Astrocyte of the spinal cord (primary cell): Measurements from ENCODE around the gene ABCC5.

Source experiments
- DNase-seq: peaks from one replicate; pipeline ENCODE4 v3.0.0; 2011; ENCODE audit warnings: low read depth, low spot score
- H3K4me3 ChIP-seq: 2 replicates; pipeline ENCODE4 v1.5.1; 2011; ENCODE audit warnings: low read depth, mild to moderate bottlenecking, low read length, moderate library complexity
- in situ Hi-C: cut with HindIII; loops from 2 replicates; pipeline ENCODE4 v1.10.0; 2017; ENCODE audit warnings: low sequenced_read_pairs
- TF ChIP-seq, protein P1 (sequence below): IDR thresholded peaks from 2 replicates; pipeline ENCODE4 v1.5.1; 2012; ENCODE audit warnings: low read depth, mild to moderate bottlenecking, low read length, inconsistent platforms

Gene ABCC5

DNA sequence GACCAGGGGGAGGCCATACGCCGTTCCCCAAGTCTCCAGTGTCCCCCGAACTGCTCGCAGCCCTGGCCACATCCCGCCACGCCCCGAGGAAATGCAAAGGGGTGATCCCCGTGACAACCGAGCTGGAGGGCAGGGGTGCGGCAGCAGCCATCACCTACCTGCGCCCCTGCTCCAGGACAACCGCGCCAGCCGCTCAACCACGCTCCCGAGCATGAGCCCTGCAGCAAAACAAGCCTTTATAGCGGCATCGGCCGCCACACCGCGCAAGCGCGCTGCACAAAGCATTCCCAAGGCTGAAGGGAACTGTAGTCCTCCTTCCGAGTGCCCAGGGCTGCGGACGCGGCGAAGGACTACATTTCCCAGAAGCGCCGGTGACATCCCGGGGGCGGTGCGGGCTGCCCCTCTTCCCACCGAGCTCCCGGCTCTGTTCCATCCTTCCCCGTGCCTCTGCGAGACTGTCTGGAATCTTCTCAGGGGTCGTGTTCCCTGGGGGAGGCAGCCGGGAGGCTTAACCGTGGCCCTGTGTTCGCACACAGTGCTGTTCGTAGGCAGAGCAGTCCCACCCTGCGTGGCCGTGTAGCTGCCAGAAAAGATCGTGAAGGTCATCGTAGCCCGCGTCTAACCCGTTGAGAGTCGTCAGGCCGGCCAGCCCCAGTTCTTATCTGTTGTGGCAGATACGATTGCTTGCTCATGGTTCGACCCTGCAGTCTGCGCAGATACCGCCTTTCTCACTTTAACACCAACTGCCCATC is at the start of gene ABCC5:
Gene ABCC5 (minus strand): TSS at position 213 of the 752 bp plus-strand sequence. CDS start 3,492 bp downstream, outside the sequence.
- peak; percentile 91 for DNase-seq
- in situ Hi-C loops, result no loop called here
- TF ChIP-seq, protein P1, sequence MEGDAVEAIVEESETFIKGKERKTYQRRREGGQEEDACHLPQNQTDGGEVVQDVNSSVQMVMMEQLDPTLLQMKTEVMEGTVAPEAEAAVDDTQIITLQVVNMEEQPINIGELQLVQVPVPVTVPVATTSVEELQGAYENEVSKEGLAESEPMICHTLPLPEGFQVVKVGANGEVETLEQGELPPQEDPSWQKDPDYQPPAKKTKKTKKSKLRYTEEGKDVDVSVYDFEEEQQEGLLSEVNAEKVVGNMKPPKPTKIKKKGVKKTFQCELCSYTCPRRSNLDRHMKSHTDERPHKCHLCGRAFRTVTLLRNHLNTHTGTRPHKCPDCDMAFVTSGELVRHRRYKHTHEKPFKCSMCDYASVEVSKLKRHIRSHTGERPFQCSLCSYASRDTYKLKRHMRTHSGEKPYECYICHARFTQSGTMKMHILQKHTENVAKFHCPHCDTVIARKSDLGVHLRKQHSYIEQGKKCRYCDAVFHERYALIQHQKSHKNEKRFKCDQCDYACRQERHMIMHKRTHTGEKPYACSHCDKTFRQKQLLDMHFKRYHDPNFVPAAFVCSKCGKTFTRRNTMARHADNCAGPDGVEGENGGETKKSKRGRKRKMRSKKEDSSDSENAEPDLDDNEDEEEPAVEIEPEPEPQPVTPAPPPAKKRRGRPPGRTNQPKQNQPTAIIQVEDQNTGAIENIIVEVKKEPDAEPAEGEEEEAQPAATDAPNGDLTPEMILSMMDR, result no peak
- H3K4me3 ChIP-seq, result peak within 1 kb of the TSS; percentile 99

- in situ Hi-C loops, result no loop called here
- no peak for DNase-seq
- TF ChIP-seq, protein P1, result no peak
- no peak overlapping the region for H3K4me3 ChIP-seq
Observed at GRCh38 chr3:184066211-184066610, 48.5 kb upstream of the ABCC5 start.

GRCh38 chr3:184062637-184063036 is 45.0 kb upstream of the ABCC5 start:
- TF ChIP-seq, protein P1, result no peak
- H3K4me3 ChIP-seq, result no peak overlapping the region
- in situ Hi-C loops, result no loop called here
- DNase-seq, result no peak

DNA sequence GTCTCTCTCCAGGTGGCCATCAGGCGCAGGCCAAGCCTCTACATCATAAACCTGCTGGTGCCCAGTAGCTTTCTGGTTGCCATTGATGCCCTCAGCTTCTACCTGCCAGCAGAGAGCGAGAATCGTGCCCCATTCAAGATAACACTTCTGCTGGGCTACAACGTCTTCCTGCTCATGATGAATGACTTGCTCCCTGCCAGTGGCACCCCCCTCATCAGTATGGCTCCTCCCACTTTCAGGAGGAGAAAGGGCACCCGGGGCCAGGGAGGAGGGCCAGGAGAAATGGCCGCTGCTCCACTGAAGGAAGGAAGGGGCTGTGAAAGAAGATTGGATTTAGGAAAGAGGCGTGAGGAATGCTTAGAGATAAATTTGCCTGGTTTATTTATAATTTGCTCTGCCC is 41.7 kb upstream of the ABCC5 start:
- in situ Hi-C loops, result no loop called here
- DNase-seq, result no peak
- no peak overlapping the region for H3K4me3 ChIP-seq
- TF ChIP-seq, protein P1, result no peak

GRCh38 chr3:184058029-184058428 is 40.3 kb upstream of the ABCC5 start:
- DNase-seq, result peak; percentile 9
- in situ Hi-C loops, result no loop called here
- H3K4me3 ChIP-seq, result no peak overlapping the region
- TF ChIP-seq, protein P1, result no peak

DNA sequence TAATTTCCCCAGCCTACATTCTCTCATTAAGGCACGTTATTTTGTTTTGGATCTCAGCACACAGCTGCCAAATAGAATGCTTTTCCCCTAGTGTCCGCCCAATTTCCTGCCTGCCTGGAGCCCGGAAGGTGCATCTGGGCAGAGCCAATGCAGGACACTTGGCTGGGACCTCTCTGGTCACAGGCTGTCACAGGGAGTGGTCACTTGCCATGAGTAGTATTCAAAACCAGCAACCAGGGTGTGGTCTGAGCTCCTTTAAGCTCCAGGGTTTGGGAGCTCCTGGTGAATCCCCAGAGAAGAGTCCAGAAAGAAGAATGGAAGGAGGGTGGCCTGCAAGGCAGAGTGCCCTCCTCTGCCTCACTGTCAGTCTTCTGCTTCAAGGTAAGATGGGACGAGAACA is 35.1 kb upstream of the ABCC5 start, which contains the start of gene HTR3C:
Gene HTR3C (plus strand): TSS at position 281 of the 400 bp plus-strand sequence. CDS start 34 bp downstream, at position 315.
- no peak for DNase-seq
- in situ Hi-C loops, result no loop called here
- H3K4me3 ChIP-seq, result no peak within 1 kb of the TSS
- TF ChIP-seq, protein P1, result no peak
